T-helper 2 cell (primary cell): ENCODE results near the gene PRR5.
"Not testable (repeated sequence)": the region's sequence is repeated elsewhere in the genome, so short reads cannot be mapped to it uniquely, and the experiment has no call there.

Source experiments
- DNase-seq, 5 experiments: peaks; one replicate each; pipeline versions ENCODE4 v3.0.0 to v3.0.0-alpha.2; 2012 to 2022

PRR5 gene

DNA sequence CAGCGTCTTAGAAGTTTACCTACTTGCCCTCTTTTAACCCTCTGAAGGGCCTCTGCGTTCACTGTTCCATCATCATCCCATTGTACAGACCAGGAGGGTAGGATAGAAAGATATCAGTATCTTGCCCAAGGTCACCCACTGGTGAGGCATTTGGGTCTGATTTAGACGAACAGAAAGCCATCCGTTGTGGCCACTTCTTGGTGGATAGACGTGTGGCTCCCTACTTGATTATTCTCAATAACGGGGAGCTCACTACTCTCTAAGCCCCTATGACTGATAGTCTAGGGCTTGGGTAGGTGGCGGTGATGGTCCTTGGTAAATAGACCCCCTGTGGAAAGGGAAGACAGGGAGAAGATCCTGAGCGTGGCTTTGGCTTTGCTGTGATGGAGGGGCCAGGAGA, 28.6 kb upstream of the PRR5 start:
- no peak for DNase-seq

DNA sequence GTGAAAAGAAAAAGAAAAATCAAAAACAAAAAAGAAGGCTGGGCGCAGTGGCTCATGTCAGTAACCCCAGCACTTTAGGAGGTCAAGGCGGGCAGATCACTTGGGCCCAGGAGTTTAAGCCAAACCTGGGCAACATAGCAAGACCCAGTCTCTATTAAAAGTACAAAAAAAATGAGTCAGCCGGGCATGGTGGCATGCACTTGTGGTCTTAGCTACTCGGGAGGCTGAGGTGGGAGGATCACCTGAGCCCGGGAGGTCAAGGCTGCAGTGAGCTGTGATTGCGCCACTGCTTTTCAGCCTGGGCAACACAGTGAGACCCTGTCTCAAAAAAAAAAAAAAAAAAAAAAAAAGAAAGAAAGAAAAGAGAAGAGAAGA, 26.0 kb upstream of the PRR5 start:
- DNase-seq, result not testable (repeated sequence)

DNA sequence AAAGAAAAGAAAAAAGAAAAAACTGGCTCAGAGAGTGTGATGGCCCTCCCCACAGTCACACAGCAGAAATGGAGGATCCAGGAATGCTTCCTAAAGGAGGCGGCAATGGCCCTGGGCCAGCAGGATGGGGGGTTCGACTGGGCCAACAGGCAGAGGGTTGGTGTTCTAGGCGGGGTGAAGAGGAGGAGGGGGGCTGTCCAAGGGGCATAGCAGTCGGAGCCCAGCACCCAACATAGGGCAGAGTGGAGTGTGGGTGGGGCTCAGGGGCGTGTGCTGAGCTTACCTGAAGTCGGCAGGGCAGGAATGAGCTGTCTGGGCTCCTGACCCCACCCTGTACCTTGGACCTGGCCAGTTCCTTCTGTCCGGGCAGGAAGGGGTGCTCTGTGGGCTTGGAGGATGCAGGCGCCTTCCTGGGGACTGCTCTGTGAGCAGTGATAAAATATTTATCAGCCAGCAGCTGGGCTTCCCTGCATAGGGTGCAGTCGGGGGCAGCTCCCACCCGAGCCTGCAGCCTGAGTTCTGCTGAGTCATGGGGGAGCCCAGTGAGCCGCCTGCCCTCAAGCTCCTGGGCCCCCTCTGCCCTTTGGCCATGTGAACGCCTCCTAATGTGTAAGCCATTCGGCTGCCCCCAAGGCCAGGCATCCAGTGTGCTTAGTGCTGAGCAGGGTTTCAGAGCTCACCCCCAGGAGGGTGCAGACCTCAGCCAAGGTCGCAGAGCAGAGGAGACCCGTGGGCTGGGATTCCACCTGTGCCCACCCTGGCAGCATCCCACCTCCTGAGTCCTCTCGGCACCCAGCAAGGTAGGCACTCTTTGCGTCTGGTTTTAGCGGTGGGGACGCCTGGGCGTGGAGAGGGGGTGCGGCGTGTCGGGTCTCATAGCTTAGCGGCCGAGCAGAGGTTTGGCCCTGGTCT, 25.3 kb upstream of the PRR5 start:
- DNase-seq, result no peak

DNA sequence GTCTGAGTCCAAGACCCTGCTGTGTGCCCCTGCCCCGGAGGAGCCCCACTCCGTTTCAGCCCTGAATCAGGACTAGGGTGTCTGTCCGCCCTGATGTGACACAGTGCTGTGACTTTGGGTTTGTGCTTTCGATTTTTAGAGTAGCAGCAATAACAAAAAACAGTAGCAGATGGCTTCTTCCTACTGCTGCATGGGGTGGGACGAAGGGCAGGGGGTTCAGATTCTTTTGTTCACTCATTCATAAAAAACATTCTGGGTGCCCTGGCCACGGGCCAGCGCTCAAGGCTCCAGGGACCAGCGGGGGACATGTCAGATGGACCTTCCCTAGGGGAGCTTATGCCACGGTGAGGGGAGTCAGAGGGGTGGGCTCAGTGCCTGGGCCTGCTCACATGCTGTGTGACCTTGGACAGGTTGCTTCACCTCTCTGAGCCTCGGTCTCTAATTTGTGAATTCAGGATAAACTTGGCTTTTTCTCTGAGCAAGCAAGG, 24.6 kb upstream of the PRR5 start:
- DNase-seq, result no peak

DNA sequence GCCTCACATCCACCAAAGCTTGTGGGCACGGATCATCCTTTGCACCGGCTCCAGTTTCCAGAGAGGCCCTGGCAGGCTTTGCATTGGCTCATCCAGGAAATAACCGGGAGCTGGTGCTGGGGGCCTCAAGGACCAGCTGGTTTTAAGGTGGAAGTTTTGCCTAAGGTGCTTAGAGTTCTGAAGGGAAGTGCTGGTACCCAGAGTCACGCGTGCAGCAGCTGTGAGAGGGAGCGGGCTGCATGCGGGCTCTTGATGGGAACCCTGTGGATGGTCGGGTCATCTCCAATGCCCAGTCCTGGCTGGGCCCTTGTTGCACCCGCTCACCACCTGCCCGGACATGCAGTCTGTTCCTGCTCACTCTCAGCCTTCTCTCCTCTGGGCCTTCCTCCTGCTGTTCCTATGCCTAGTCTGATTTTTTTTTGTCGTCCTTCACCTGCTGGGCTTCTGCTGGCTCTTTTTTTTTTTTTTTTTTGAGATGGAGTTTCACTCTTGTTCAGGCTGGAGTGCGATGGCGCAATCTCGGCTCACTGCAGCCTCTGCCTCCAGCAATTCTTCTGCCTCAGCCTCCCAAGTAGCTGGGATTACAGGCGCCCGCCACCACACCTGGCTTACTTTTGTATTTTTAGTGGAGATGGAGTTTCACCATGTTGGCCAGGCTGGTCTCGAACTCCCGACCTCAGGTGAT, 24.0 kb upstream of the PRR5 start:
- no peak for DNase-seq

DNA sequence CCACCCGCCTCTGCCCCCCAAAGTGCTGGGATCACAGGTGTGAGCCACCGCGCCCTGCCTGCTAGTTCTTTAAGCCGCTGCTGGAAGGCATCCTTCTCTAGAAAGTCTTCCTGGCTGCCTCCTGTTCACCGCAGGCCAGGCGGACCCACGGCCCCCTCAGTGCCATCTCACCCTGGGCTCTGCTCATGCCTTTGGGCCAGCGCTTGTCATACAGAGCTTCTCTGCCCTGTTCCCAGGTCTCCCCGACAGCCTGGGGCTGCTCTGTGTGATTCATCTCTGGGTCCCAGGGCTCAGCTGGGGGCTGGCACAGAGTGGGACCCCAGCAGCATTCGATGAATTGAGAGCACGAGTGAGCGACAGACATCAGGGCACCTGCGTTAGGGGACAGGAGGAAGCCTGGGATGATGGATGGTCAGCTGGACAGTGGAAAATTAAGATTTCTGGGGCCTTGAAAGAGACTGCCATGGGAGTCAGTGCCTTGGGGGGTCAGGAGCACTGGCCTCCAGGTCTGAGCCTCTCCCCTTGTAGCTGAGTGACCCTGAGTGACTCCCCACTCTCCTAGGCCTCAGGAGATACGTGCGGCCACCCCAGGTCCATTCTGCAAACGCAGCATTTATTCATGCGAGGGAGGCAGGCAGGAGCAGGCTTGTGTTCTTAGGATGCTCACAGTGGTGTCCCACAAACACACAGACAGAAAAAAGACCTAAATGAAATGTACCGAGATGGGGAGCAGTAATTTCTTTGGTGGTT, 23.3 kb upstream of the PRR5 start:
- DNase-seq, result no peak

DNA sequence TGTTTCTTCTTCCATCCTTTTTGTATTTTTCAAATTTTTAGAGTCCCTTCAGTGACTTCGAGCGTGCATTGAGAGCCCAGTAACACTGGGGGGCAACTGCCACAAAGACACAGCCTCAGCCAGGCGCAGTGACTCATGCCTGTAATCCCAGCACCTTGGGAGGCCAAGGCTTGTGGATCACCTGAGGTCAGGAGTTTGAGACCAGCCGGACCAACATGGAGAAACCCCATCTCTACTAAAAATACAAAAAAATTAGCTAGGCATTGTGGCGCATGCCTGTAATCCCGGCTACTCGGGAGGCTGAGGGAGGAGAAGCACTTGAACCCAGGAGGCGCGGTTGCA, 22.7 kb upstream of the PRR5 start:
- not testable (repeated sequence) for DNase-seq

DNA sequence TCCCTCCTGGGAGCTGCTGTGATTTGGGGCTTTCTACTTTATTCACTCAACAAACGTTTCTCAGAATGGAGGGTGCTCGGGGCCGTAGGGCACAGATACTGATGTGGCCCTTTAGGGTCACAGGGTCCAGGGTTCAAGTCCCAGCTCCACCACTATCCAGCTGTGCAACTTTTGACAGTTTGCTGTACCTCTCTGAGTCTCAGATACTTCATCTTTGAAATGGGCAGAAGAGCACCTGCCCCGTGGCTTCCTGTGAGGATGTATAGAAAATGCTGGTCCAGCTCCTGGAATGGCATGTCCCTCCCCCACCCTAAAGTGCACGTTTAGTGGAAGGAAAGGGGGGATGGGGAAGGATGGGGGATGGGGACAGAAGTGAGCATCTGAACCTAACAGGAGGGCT, 21.9 kb upstream of the PRR5 start:
- DNase-seq, result no peak

DNA sequence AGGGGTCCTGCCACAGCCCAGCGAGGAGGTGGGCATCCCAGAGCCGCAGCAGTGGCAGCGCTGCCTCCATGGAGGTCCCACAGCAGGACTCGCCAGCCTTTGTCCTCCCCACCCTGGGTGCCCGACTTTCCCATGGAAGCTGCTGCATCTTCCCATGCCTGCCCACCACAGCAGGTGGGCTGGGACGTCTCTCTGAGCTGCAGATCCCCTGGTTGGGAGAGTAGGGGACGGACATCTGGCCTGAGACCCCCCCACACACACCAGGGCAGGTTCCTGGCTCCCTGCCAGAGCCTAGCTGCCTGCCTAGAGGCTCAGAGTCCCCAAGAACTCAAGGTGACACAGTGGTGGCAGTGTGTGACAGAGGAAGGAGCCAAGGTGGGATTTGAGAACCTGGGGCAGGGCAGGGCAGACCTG, 21.5 kb upstream of the PRR5 start:
- no peak for DNase-seq

DNA sequence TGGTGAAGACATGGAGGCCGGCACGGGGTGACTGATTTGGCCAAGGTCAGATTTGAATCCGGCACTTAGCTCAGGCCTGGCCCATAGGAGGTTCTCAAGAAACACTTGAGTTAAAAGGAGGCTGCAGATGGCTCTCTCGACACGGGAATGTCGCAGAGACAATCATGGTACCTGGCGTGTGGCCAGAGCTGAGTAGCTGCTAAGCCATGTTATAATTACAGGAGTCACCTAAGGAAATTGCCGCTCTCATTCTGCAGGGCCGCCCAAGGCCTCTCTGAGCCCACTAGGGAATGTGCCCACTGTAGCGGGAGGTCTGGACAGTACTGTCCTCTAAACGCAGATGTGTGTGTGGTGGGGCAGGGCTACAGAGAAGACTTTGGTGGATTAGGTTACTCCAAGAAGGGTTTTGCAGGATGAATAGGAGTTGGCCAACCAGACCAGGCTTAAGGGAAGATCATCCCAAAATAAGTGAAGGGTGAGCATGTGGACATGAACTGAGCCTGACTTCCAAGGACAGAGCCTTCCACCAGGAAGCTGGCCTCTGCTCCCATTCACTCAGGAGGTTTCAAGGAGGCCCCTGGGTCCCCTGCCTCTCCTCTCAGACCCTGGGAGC, 19.3 kb upstream of the PRR5 start:
- no peak for DNase-seq

DNA sequence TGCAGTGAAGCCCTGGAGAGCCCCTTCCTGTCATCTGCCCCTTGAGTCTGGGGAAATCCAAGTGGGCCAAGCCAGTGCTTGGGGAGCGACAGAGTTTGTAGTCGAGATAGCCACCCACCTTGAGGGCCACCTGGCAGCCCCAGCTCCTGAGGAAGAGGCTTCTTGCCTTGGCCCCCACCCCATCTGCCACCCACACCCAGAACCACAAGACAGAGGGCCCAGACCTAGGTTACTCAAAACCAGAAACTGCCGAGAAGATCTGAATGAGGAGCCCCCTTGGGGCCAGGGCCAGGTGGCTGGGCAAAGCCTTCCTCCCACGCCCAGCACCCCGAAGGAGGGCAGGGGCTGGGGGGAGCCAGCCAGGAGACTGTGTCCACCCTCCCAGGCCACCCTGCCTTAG, 18.8 kb upstream of the PRR5 start:
- peak in 1 of 5 experiments; percentile 78 for DNase-seq

DNA sequence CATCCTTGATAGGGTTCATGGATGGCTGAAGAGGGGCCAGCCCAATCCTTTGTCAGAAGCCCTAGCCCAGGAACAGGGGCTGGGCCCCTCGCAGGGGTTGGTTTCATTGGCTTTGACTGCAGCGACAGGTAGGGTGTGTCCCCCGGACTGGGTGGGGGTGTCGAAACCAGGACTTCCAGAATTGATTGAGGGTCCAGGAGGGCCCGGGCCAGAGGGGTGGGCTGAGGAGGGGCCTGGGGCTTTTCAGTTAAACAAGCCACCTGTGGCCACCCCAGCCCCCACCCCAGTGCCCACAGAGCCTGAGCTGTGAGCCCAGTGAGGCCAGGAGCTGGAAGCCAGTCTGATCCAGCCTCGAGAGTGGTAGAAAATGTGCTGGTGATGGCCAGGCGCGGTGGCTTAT, 18.1 kb upstream of the PRR5 start:
- no peak for DNase-seq

DNA sequence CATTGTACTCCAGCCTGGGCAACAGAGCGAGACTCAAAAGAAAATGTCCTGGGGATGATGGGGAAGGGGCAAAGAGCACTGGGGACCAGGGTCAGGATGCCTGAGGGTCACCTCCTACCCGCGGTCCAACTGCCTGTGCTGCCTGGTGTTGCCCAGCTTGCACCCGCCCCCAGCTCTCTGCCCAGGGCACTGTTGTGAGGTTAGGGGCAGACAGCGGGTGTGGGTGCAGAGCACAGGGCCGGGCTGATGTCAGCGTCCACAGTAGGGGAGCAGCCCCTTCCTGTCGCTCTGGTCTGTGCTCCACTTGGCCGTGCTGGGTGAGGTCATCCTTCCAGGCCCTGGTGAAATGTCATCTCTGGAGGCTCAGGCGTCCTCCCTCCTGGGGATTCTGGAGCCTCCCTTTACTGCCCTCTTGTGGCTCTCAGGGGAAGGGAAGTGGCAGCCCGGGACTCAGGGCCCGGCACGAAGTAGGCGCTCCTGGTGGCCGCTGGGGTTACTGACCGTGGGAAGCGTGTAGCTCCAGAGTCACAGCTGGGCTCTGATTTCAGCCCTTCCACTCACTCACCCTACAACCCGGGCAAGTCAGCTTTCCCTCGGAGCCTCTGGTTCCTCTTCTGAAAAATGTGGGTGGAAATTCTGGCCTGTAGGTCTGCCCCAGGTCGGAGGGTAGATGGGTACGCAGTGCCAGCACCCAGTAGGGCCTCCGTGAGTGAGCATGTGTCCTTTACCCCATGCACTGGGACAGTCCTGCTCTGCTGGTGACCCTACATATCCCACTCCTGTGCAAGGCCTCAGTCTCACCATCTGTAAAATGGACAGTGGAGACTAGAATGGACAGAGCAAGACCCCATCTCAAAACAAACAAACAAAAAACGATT, 17.3 kb upstream of the PRR5 start:
- peak; percentile 57 to 87 (median 78) for DNase-seq

DNA sequence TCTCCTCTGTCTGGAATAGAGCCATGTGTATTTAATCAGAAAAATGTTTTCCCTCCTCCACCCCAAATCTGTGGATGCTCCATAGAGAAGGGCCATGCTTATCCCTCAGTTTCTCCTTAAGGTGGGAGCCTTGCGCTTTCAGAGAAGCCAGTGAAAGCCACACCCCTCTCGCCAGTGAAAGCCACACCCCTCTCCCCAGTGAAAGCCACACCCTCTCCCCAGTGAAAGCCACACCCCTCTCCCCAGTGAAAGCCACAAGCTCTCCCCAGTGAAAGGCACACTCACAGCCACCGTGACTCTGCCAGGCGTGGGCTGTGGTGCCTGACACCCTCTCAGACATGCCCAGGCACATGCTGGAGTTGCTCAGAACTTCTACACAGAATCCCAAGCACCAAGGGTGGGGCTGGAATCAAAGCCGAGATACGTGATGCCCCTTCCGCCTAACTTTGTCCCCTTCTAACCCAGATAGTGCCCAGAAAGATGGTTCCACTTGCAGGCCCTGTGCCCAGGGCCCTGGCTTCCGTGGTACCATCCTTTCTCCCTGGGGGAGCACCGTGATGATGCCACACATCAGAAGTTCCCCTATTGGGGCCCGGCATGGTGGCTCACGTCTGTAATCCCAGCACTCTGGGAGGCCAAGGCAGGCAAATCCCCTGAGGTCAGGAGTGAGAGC, 16.5 kb upstream of the PRR5 start:
- DNase-seq, result peak; percentile 31 to 86 (median 75)

DNA sequence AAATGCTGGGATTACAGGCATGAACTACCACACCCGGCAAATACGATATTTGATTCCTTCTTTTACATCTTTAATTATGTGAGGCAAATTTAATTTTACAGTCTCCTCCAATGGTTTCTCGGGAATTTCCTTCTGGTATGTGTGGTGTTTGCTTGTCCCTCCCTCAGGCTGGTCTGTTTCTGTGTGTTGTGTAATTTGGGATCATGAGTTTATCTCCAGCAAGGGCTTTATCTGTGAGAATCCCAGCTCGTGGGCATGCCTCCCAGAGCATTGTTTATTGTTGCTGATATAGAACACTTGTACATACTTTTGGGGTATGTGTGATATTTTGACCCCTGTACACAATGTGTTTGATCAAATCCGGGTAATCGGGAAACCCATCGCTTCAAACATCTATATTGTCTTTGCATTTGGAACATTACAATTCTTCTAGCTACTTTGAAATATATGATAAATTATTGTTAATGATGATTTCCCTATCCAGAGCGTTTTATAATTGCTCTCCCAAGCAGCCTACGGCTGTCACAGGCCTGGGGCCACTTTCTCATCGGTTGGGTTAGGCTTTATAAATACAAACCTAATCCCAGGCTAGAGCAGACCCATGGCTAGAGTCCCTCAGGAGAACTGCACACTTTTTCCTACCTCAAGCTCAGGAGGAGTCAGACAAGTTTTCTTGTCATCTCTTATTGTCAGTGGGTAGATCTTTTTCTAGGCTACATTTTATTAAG, 15.0 kb upstream of the PRR5 start:
- no peak for DNase-seq

DNA sequence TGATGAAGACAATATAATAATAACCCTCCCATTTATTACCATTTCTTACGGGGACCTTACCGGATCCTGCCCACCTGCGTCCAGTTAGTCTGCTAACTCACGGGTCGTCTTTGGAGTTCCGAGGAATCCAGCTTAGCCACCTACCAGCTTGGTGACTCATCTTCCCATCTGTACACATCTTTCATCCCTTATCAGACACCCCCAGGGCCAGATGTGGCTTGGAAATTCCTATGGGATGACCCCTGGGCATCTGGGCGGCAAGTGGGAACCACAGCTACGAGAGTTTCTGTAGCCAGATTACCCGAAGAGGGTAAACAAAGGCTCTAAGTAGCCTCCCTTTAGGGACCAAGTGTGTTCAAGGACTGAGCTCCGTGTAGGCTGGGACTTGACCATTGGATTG, 12.8 kb upstream of the PRR5 start:
- DNase-seq, result no peak

DNA sequence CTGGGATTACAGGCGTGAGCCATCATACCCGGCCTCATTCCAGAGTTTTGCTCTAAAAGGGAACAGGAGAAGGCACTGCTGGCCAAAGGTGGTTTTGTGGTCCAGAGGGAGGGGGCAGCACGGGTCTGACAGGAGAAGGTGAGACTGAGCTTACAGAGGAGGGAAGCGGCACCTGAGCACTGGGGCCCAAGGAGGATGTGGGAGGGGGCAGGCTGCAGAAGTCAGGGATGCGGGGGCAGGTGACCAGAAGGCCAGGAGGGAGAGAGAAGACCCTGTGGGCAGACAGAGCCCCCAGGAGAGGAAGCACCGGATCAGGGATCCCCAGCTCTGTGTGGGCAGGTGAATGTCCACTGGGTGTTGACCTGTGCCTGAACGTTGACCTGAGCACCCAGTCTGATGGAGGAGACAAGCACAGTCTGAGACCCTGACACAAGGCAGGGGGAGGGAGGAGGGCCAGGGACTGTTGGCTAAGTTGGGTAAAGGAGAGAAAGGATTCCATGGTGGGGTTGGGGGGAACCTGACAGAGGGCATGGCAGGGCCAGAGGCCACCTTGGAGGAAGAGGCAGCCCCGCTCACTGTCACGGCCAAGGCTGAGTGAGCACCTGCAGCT, 12.0 kb upstream of the PRR5 start:
- no peak for DNase-seq

DNA sequence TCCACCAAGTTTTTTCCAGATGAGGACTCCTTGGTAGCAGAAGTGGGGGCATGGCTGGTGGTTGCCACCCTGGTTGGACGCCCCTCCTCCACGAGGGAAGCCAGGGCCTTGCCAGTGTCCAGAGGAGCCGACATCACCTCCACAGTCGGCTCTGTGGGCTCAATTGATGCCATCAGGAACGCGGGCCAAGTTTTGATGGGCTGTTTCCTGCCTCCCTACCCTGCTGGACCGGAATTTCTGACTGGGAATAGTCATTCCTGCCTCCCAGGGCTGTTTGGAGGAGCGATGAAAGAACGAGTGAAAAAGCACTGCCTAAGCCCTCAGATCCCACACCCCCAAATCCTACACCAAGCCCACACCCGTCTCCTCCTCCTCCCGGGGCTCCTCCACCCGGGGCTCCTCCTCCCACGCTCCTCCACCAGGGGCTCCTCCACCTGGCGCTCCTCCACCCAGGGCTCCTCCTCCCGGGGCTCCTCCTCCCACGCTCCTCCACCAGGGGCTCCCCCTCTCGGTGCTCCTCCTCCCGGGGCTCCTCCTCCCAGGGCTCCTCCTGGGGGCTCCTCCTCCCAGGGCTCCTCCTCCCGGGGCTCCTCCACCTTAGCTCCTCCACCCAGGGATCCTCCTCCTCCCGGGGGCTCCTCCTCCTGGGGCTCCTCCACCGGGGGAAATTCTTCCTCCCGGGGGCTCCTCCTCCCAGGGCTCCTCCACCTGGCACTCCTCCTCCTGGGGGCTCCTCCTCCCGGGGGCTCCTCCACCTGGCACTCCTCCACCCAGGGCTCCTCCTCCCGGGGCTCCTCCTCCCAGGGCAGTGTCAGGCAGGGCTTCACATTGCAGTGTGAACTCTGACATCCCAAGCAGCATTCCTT, 10.0 kb upstream of the PRR5 start:
- DNase-seq, result no peak

DNA sequence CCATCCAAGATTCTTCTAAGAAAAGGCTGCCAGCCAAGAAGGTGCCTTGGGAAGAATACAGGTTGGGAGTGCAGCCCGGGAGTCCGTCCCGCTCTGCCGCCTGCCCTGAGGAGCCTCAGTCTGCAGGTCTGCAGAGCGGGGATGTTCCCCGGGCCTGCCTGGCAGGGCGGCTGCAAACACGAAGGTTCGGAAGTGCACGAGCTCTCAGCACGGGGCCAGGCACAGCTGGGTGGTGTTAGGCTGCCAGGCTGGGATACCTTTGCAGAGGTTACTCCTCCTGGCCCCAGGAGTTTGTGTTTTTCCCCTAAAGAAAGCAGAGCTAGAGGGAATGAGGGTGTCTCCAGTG, 9.4 kb upstream of the PRR5 start:
- DNase-seq, result no peak
